GM19438 (cell line): ENCODE measurements around the gene ZNF566.
"Not testable (repeated sequence)": the region's sequence is repeated elsewhere in the genome, so short reads cannot be mapped to it uniquely, and the experiment has no call there.

Source experiments
- ATAC-seq: cut with Tn5 transposase; IDR thresholded peaks from one replicate; pipeline ENCODE4 v1.9.1; 2021; ENCODE audit warnings: low read depth; ENCODE audit not compliant: unreplicated experiment

The ZNF566 gene

DNA sequence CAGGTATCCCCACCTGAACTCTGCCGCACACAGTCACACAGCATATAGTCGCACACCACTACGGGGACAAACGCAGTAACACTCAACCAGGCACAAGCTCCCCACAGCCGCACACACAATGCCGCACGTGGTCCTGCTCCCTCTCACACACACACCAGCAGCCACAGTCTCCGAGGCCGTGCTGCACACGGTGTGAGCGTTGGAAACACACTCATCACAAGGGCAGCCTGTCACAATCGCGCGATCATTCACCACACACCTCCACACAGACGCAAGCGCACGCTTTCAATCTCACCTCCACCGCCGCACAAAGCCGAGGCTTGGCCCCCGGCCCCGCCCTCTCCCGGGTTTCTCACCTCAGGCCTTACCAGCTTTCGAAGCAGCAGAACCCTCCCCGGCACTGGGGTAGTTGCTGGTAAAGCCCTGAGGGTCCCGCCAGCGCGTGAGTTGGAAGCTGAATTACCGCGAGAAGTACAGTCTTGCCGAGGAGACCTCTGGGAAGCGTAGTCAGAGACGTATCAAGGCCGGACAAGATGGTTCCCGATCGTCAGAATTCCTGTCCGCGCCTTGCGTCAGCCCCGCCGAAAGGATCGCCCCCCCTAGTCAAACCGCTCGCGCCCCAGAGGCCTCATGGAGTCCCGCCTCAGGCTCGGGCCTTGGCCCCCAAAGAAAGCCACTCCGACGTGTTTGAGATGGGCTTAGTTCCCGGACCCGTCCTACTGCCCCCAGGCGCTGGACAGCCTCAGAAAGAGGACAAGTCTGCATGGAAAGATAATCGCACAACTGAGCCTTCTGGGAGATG is at the start of gene ZNF566:
Gene ZNF566 (minus strand): TSS at position 444 of the 802 bp plus-strand sequence. CDS start 13,004 bp downstream, outside the sequence.
- peak; percentile 76 for ATAC-seq

DNA sequence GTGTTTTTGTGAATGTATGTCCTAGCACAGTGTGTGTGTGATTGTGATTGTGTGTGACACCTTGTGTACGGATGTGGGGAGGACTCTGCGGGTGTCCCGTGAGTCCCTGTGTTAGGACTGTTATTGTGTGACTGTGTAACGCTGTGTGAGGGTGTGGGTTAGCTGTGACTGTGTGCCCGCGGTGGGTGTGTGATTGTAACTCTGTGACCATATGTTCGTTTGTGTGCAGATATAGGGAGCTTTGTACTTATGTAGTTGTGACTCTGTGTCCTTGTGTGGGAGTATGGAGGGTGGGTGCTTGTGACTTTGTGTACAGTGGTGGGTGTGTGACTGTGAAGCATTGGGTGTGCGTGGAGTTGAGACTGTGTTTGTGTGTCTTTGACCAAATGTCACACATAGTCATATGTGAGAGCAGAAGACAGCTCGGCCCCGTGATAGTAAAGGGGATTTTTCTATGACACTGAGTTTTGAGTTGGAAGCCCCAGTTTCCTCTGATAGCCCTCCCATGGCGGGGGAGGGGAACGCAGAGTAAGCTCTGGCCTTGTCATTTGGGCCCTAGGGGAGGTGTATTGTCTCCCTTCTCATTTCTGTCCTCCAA is 39.7 kb upstream of the ZNF566 start:
- ATAC-seq: peak; percentile 18

DNA sequence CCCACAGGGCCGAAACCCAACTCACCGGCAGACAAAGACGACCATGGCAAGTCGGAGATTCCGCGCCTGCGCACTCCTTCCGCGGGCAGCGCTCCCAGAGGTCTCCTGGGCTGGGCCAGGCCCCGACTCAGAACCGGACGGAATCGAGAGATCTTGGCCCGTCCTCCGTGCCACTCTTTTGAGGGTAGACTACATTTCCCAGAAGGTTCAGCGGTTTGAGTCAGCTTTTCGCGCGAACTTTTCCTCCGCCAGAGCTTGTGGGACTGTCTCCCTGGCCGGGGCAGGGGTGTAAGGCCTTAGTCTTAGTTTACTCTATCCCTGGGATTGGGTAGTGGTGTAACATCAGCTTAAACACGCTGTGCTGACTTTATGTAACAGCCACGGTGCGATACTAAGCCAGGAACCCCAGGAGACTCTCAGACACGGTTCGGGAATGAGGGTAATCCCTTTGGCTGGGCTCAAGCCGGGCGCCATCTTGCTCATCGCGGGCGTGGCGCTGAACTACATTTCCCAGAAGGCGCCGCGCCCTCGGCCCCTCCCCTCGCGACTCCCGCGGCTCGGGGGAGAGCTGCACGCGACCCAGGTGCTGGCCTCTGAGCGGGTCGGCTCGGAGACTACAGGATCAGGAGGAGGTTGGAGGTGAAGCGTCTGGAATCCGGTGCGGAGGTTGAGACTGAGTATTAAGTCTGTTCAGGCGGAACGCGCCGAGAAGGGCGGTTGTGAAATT is 39.0 kb upstream of the ZNF566 start, which contains the start of gene ZNF260:
Gene ZNF260 (minus strand): TSS at position 78 of the 727 bp plus-strand sequence. CDS start 13,033 bp downstream, outside the sequence.
- ATAC-seq: peak; percentile 86

DNA sequence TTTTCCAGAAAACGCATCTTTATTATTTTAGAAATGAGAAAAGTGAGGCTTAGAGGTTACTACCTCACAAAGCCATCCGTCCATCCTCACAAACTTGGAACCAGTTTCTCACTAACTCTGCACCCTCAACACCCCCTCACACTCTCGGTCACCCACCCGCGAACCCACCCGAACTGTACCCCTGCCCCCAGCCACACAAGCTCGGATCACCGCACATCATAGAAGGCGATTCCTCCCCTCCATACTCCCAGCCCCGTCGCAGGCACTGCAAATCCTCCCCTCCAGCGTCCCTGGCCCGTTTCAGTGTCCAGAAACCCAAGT is 38.5 kb upstream of the ZNF566 start:
- no peak for ATAC-seq

DNA sequence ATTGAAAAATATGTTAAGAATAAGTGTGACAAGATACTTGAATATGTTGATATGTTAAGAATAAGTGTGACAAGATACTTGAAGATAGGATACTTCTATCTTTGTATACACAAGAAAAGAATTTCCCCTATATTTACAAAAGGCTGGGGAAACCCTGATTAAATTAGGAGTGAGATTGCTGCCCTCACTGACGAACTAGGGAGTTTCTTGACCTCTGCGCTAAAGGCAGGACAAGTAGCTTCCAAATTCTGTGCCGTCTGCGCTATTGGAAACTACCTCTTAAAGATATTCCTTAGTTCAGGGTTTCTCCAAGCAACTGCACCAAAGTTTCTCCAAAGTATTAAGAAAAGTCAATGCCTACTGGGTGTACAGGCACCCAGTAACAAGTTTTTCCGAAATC is 38.0 kb upstream of the ZNF566 start:
- no peak for ATAC-seq

DNA sequence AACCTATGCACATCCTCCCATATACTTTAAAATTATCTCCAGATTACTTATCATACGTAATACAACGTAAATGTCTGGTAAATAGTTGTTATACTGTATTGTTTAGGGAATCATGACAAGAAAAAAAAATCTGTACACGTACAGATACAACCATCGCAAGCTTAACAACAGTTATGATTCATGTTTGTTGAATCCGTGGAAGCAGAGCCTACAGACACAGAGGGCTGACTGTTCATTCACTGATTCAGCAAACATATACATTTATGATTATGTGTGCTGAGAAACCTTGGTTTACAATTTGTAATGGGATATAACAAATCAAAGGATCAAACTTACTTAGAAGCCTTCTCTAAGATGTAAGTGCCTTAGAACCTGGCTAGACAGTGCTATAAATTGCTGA is 37.2 kb upstream of the ZNF566 start:
- ATAC-seq: no peak

DNA sequence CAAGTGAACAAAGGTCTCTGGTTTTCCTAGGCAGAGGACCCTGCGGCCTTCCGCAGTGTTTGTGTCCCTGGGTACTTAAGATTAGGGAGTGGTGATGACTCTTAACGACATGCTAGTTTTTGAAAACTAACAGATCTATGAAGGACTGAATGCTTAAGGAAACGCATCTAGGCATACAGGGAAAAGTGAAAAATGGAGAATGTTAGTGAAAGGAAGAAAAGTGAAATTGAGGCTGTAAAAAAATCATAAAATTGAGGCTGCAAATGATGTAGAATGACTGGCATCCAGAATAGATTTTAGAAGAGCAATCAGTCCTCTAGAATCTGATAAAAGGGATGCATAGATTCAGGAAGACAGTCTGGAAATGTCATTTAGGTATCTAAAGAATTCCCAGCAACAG is 35.3 kb upstream of the ZNF566 start:
- no peak for ATAC-seq

DNA sequence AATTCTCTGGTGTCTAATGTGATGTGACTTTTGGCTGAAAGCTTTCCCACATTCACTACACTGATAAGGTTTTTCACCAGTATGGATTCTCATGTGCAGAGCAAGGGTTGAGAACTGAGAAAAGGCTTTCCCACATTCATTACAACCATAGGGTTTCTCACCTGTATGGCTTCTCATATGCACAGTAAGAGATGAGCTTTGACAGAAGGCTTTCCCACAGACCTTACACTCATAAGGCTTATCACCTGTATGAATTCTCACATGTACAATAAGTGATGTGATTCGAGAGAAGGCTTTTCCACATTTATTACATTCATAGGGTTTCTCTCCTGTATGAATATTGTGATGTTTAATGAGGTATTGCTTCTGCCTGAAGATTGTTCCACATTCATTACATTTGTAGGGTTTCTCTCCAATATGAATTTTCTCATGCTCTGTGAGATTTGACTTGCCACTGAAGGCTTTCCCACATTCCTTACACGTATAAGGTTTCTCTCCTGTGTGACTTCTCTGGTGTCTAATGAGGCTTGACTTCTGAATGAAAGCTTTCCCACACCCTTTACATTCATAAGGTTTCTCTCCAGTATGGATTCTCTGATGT is 24.8 kb upstream of the ZNF566 start:
- no peak for ATAC-seq

DNA sequence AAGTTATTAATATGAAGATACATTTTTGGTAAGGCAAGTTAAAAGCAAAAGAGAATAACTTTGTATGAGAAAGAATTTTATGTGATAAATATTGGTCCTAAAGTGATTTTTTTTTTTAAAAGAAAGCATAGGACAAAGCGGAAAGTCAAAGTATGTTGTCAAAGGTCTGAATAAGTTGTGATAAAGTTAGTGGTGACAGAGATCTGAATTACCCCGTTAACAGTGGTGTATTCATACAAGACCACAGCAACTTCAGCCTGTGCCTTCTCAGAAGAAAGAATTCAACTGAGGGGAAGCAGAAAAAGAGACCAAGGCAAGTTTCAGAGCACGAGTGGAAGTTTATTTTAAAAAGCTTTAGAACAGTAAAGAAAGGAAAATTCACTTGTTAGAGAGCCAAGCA is 19.0 kb upstream of the ZNF566 start:
- ATAC-seq: no peak

DNA sequence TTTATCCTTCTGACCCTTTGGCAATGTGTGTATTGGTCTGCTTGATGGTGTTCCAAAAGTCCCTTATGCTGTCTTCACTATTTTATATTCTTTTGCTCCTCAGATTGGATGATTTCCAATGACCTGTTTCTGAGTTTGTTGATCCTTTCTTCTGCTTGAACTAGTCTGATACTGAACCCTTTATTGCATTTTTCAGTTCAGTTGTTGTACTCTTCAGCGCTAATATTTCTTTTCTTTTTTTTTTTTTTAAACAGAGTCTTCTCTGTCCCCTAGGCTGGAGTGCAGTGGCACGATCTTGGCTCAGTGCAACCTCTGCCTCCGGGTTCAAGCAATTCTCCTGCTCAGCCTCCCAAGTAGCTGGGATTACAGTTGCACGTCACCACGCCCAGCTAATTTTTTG is 12.6 kb upstream of the ZNF566 start:
- no peak for ATAC-seq

DNA sequence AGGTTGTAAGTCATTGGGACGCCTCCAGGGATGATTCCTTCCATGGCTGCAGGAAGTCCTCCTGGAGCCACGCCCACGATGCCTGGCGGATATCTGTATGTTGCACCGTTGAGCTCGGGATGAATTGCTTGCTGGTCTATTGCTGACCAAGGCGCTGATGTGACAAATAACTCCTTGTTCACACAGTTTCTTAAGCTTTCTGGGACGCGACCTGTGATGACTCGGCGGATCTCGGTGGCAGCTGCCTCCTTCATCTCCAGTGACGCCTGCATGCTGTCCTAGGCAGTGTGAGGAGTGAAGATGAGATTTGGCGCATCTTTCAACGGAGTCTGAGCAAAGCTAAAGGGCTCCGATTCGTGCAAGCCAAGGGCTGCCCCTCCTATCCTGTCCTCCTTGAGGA is 7.6 kb upstream of the ZNF566 start:
- ATAC-seq: no peak

DNA sequence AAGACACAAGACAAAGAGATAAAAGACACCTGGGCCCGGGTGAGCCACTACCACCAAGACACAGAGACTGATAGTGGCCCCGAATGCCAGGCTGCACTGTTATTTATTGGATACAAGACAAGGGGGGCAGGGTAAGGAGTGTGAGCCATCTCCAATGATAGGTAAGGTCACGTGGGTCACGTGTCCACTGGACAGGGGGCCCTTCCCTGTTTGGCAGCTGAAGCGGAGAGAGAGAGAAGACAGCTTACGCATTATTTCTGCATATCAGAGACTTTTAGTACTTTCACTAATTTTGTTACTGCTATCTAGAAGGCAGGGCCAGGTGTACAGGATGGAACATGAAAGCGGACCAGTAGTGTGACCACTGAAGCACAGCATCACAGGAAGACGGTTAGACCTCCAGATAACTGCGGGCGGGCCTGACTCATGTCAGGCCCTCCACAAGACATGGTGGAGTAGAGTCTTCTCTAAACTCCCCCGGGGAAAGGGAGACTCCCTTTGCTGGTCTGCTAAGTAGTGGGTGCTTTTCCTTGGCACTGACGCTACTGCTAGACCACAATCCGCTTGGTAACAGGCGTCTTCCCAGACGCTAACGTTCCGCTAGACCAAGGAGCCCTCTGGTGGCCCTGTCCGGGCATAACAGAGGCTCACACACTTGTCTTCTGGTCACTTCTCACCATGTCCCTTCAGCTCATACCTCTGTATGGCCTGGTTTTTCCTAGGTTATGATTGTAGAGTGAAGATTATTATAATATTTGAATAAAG is 3.5 kb upstream of the ZNF566 start:
- not testable (repeated sequence) for ATAC-seq

DNA sequence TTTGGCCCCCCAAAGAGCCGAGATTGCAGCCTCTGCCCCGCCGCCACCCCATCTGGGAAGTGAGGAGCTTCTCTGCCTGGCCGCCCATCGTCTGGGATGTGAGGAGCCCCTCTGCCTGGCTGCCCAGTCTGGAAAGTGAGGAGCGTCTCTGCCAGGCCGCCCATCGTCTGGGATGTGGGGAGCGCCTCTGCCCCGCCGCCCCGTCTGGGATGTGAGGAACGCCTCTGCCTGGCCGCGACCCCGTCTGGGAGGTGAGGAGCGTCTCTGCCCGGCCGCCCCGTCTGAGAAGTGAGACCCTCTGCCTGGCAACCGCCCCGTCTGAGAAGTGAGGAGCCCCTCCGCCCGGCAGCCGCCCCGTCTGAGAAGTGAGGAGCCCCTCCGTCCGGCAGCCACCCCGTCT is 1.5 kb upstream of the ZNF566 start:
- ATAC-seq: not testable (repeated sequence)

DNA sequence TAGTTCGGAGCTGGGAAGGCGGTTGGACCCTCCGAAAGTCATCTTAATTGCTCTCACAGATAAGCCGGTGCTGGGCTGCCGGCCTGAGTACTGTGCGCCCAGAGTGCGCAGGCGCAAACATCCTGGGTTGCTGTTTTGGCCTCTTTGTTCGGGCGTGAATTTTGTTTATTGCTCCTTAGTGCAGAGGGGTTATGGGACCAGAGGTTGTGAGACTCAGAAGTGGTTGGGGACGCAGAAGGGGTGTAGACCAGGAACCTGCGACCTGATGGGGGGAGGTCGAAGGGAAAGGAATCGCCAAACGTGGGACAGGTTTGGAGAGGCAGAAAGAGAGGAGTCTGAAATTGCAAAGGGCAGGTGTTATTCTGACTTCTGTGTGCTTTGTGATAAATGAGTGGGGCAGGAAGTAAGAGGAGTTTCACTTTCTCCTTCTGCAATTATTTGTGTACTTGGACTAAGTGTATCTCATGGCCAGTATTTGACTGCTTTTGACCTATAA is 607 bp upstream of the ZNF566 start:
- peak; percentile 44 for ATAC-seq

DNA sequence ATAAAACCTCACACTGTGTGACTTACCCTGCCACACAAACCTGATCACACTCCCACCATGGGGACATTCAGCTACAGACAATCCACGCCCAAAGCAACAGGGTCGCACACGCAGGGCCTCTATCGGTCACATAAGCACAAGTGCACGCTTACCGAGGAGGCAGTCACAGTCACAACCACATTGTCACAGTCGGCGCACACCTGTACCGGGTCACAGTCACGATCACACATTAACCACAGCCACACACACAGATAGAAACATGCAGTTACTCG is 579 bp downstream of the ZNF566 start:
- ATAC-seq: peak; percentile 23

DNA sequence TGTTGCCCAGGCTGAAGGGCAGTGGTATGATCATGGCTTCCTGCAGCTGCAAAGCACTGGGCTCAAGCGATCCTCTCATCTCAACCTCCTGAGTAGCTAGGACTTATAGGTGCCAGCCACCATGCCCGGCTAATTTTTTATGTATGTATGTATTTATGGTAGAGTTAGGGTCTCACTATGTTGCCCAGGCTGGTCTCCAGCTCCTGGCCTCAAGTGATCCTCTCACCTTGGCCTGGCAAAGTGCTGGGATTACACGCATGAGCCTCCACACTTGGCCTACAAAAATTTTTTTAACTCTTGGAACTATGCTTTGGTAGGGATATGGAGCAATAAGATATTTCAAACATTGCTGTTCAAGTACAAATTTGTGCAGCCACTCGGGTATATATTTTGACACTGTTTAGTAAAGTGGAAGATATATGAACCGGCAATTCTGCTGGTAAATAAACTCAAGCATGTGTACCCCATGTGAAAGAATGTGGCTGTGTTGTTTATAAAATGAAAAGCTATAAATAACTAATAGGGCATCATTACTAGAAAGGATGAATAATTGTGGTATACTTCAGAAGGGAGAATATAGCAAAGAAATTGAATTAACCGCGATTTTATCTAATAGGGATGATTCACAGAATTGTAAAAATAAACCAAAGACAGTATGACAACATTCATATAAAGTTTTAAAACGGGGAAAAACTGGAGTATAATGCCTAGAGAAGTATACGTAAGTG is 1.1 kb downstream of the ZNF566 start:
- no peak for ATAC-seq

DNA sequence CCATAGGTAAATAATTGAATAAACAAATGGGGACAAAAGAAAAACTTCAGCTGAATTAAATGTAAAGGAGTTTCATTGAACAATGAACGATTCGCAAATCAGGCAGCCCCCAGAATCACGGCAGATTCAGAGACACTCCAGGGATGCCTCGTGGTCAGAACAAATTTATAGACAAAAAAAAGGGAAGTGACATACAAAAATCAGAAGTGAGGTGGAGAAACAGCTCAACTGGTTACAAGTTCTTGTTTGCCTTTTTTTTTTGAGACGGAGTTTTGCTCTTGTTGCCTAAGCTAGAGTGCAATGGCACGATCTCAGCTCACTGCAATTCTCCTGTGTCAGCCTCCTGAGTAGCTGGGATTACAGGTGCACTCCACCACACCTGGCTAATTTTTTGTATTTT is 5.7 kb downstream of the ZNF566 start:
- ATAC-seq: no peak

DNA sequence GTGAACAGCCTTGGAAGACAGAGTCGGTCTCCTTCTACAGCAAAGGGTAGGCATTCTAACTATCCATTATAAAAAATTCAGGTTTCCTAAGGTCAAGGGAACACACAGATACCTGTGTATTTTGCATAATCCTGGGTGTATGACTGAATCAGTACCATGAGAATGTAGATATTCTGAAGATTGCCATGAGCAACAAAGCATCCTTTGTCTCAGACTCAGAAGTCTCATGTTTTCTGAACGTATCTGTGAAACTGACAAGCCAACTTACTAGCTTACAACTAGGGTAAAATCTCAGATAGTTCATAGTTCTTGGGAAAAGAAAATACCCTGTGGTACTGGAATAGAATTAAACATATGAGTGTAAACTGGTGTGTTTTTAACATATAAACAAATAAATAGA is 6.5 kb downstream of the ZNF566 start:
- no peak for ATAC-seq

DNA sequence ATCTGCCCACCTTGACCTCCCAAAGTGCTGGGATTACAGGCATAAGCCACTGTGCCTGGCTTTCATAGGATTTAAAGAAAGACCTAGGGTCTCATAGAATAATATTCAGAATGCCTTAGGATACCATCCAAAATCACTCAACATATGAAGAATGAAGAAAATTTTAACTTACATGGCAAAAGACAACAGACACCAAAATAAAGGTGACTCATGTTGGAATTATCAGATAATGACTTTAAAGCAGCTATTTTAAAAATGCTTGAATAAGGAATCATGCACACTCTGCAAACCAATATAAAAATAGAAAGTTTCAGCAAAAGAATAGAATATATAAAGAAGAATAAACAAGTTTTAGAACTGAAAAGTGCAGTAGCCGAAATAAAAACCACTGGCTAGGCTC is 29.3 kb downstream of the ZNF566 start:
- ATAC-seq: no peak

DNA sequence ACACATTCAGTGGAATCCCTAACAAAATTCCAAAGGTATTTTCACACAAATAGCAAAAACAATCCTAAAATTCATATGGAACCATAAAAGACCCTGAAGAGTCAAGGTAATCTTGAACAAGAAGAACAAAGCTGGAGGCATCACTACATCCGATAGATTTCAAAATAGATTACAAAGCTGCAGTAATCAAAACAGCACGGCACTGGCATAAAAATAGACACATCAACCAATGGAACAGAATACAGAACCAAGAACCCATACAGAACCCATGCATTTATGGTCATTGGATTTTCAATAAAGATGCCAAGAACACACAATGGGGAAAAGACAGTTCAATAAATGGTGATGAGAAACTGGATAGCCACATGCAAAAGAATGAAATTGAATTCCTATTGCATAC is 32.5 kb downstream of the ZNF566 start:
- no peak for ATAC-seq
